Adipose tissue (tissue), 3 donors: ENCODE measurements around the gene CIDEB. TPM values are rescaled to one million over a fixed set of nuclear protein-coding genes. Genes with fewer than 3 reads are reported as not detected.
A peak's percentile ranks its signal among the peaks of the same experiment; 100 is the strongest.

Source experiments
- H3K27ac ChIP-seq: one replicate; pipeline ENCODE4 v1.5.1; 2013; ENCODE audit warnings: low read depth, low read length
- WGBS, 3 donors: extraction: QIAGEN DNeasy Blood & Tissue Kit; methylation state at CpG; one replicate each; pipeline ENCODE4 v1.1.7; 2013; 5-methylcytosine and 5-hydroxymethylcytosine counted together
- polyA plus RNA-seq, 3 donors: library from polyadenylated mRNA; stranded (reverse); fragments of 200-250 nt; gene quantifications; one replicate each; pipeline ENCODE4 v1.2.3, GENCODE V29; 2013
- donor health status: healthy with polysubstance abuse.
- donor health status: Bipolar disorder and iron deficiency.
- donor health status: healthy.

CIDEB gene
- polyA plus RNA-seq, 3 donors = 10.3 to 18.0 (median 10.6) TPM

GRCh38 chr14:24279301-24280186, 28.2 kb downstream of the CIDEB start:
- 64 to 72% (median 66%) methylated on average over 11 of the region's 11 CpGs for WGBS, 3 donors
- no peak overlapping the region for H3K27ac ChIP-seq

GRCh38 chr14:24278424-24278823, 29.4 kb downstream of the CIDEB start:
- 86 to 95% (median 90%) methylated on average over 5 of the region's 5 CpGs for WGBS, 3 donors
- H3K27ac ChIP-seq = no peak overlapping the region

DNA sequence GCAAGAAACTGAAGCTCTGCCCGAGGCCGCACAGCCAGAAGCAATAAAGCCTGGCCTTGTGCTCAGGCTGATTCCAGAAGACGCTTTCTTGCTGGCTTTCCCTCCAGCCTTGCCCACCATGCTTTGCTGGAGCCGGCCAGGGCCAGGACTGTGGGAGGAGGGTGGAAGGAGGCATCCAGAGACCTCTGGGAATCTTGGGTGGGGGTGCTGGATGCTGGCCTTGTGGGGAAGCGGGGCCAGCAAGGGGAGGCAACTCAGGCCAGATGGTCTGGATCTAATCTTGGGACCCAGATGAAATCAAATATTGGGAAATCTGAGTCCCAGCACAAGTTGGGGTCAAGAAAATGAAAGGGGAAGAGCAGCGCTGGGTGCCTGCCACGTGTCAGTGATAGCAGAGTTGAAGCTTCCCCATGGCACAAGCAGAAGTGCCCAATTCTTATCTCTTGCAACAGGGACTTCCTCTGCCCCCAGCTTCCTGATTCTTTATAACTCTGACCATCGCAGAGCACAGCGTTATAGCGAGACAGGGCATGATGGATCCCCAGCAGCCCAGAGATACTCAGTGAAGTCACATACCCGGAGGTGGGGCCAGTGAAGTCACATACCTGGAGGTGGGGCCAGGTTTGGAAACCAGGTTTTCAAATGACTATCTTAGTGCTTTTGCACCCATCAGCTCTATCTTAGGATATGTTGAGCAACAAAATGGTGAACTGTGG, 30.0 kb downstream of the CIDEB start:
- no peak overlapping the region for H3K27ac ChIP-seq
- WGBS, 3 donors = 47 to 85% (median 49%) methylated on average over 11 of the region's 11 CpGs

DNA sequence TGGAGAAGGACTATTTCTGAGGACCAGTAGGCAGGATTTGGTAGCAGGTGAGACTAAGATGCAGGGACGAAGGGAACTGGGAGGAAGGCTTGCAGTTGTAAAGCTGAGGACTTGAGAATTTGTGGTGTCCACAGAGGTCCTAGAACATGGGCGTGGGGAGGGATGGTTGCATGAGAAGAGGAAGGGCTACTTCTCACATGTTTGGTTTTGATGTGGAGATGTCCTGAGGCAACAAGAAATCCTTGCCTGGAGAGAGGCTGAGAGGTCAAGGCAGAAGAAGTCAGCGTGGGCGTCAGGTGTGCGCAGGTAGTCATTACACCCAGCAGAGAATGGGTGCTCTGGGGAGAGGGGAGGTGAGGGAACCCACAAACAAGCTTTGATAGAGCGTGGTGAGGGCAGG, 30.7 kb downstream of the CIDEB start:
- no peak overlapping the region for H3K27ac ChIP-seq

DNA sequence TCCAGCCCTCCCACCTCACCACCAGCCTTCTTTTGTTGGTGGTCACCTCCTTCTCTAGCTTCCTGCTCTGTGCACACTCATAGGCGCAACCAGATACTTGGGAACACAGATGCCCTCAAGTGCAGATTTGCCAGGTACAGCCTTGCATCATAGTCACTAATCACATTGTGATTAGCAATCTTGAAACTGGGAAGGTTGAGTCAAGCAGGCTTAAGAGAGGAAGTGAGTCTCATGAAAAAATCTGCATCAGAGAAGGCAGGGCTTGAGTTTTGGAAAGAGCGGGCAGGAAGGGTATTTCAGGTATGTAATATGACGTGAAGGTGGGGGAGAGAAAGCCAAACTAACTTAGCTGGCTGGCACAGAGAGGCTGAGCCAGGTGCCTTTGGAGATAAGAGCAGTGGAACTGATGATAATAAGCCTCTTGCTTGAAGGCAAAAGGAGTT, 33.7 kb downstream of the CIDEB start:
- 37 to 68% (median 48%) methylated on average over 3 of the region's 3 CpGs for WGBS, 3 donors
- H3K27ac ChIP-seq = no peak overlapping the region

More for the DNA sequence above, 30.7 kb downstream of the CIDEB start:
- 82 to 97% (median 84%) methylated on average over 6 of the region's 6 CpGs for WGBS, 3 donors

DNA sequence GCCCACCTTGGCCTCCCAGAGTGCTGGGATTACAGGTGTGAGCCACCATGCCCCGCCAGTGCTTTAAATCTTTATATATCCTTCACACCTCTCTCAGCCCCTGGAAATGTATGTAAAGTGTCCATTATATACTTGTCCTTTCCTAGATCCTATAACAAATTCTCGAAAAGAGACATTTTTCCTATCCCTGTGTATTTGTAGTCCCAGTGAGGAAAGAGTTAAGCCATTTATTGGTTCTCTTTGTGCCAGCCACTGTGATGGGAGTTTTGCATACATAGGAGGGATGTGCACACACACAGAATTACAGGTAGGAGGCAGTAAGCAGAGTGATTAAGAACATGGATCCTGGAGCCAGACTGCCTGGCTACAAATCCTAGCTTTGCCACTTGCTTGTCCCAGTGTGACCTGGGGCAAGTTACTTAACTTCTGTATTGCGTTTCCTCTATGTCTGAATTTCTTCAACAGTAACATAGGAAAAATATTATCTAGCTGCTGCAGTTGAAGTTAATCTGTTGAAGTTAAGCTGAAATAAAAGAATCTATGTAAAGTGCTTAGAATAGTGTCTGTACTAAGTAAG, 34.3 kb downstream of the CIDEB start:
- H3K27ac ChIP-seq = no peak overlapping the region
- 60 to 77% (median 70%) methylated on average over 3 of the region's 3 CpGs for WGBS, 3 donors

GRCh38 chr14:24272467-24272866, 35.3 kb downstream of the CIDEB start:
- 78 to 89% (median 85%) methylated on average over 2 of the region's 2 CpGs for WGBS, 3 donors
- no peak overlapping the region for H3K27ac ChIP-seq

DNA sequence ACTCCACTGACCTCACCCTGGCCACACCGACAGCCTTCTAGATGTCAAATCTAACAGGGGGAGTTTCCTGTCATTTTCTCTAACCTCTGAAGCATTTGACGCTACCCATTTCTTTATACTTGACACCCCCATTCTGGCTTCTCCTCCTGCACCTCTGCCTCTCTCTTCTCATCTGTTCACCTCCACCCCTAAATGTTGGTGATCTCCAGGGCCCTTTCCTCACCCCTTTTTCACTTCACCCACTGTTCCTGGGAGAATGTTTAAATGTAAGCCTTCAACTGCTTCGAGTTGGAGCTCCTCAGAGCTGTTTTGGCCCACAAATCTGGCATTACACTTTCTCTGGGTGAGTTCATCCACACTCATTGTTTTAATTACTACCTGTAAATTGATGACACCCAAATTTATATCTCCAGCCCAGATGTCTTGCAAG, 35.9 kb downstream of the CIDEB start:
- H3K27ac ChIP-seq = no peak overlapping the region
- 6 to 24% (median 18%) methylated on average over 3 of the region's 3 CpGs for WGBS, 3 donors

- peak within 1 kb of the TSS; percentile 31 for H3K27ac ChIP-seq
- WGBS, 3 donors = 0 to 1% (median 1%) methylated on average over 58 to 61 of the region's 61 CpGs
These were observed 36.5 kb downstream of the CIDEB start, which contains the start of gene RABGGTA for GRCh38 chr14:24271134-24271833. TSS of gene RABGGTA (minus strand) at chr14:24271597. CDS start at chr14:24271115, 482 bp downstream.

DNA sequence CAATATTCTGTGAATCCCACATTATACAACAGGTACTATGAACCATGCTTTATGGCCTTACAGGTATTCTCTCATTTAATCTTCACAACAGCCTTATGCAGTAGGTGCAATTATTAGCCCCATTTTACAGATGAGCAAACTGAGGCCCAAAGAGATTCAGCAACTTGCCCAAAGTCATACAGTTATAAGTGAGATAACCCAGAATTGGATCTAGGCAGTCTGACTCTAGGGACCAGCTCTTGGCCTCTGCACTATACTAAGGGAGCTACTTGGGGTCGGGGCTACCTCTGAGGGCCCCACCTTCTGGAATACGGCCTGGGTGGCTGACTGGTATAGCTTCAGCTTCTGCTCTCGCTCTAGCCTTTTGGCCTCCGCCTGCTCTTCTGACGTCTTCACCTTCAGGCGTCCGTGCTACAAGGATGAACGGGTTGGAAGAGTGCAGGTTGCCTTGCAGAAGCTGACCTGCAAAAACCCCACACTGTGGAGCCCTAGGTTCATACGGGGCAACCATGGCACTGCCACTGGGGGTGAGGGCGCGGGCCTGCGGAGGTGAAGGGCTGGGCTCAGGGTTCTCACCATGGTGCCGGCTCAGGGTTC, 37.1 kb downstream of the CIDEB start:
- no peak overlapping the region for H3K27ac ChIP-seq
- 13 to 19% (median 15%) methylated on average over 13 of the region's 13 CpGs for WGBS, 3 donors

GRCh38 chr14:24269910-24270536, 37.8 kb downstream of the CIDEB start:
- no peak overlapping the region for H3K27ac ChIP-seq

DNA sequence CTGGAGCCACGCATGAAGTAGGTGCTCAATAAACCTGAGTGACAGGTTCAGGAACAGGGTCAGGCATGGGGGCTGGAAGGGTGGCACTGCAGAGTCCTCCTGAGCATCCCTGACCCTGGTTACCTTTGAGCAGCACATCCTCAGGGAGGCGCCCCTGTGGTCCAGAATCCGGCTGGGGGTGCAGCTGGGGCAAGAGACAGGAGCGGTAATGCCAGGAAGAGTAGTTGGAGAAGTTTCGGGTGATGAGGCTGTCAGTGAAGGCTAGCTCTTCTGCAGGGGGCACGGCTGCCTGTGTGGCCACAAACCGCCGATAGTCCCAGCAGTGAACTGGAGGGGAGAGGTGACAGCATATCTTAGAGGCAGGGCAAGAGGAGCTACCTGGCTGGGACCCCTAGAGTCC, 38.4 kb downstream of the CIDEB start:
- 94 to 95% (median 95%) methylated on average over 8 of the region's 8 CpGs for whole genome bisulfite sequencing, 3 donors
- no peak overlapping the region for H3K27ac ChIP-seq

More at GRCh38 chr14:24269910-24270536, 37.8 kb downstream of the CIDEB start:
- WGBS, 3 donors = 94 to 97% (median 95%) methylated on average over 12 to 14 of the region's 14 CpGs

DNA sequence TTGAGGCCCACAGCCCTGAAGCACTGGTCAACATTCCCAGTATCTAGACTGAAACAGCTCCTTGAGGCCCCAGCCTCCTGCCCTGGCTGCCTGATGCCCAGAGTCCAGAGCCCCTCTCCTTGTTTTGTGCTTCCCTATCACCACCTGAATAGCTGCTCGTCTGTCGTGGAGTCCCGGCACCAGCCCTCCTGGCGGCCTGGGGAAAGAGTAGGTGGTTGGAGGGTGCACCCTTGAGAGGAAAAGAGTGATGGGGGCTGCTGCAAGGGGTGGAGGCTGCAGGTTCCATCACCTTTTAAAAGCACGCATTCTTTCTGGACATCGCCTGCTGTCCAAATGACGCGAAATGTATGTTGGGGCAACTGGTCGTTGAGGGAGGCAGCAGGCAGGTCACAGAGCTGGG, 39.6 kb downstream of the CIDEB start:
- H3K27ac ChIP-seq = no peak overlapping the region
- 89 to 95% (median 94%) methylated on average over 9 of the region's 9 CpGs for WGBS, 3 donors

- 89 to 96% (median 94%) methylated on average over 9 of the region's 9 CpGs for WGBS, 3 donors
- no peak overlapping the region for H3K27ac ChIP-seq
These were observed 40.3 kb downstream of the CIDEB start for GRCh38 chr14:24267516-24267915.

- WGBS, 3 donors = 86 to 92% (median 89%) methylated on average over 18 of the region's 18 CpGs
- no peak overlapping the region for H3K27ac ChIP-seq
These were observed 41.2 kb downstream of the CIDEB start for GRCh38 chr14:24266344-24267244.

- WGBS, 3 donors = 60 to 78% (median 69%) methylated on average over 6 of the region's 6 CpGs
These were observed 43.5 kb downstream of the CIDEB start for GRCh38 chr14:24264298-24264697.

DNA sequence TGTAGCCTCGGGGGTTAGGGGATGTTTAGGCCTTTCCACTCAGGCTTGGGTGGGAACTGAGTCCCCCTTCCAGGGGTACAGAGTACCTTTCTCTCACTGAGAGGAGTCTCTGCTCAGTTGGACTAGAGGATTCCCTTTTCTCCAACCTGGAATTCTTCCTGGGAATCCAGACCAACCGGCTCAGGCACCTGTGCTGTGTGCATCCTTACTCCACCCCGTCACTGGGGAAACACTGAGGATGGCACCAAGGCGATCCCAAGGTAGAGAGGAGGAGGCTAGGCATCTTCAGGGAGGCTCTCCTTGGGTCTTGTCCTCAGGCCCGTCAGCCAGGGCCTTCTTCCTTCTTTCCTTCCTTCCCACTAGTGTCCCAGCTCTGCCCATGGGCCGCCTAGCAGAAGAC, 43.9 kb downstream of the CIDEB start:
- 58 to 74% (median 62%) methylated on average over 6 of the region's 6 CpGs for WGBS, 3 donors
- H3K27ac ChIP-seq = no peak overlapping the region

More at GRCh38 chr14:24264298-24264697, 43.5 kb downstream of the CIDEB start:
- H3K27ac ChIP-seq = no peak overlapping the region
